Activated CD8-positive, alpha-beta T cell treated with anti-CD3 and anti-CD28 coated beads for 36 hours (primary cell): ENCODE data around the gene VWA2. TPM values are rescaled to one million over a fixed set of nuclear protein-coding genes. Genes with fewer than 3 reads are reported as not detected.

ENCODE experiments used
- ATAC-seq: fragments of 200-7000 bp; cut with Tn5 transposase; one replicate; pipeline ENCODE4 v1.10.0; 2021; ENCODE audit warnings: mild to moderate bottlenecking, moderate library complexity
- CTCF ChIA-PET: fragments of 350-600 bp; sonication (Branson Sonifier 250); formaldehyde crosslinking; loops from one replicate; lab custom pipeline; 2021; ENCODE audit warnings: antibody characterized with exemption; lab: Charles Lee
- POLR2A ChIA-PET: fragments of 350-600 bp; sonication (Branson Sonifier 250); formaldehyde crosslinking; loops from one replicate; lab custom pipeline; 2021; ENCODE audit warnings: antibody characterized with exemption; lab: Charles Lee
- DNase-seq: peaks from one replicate; pipeline ENCODE4 v3.0.0-alpha.2; 2020
- H3K27ac Mint-ChIP-seq: one replicate; pipeline ENCODE4 v1.8.0; 2021; ENCODE audit warnings: mild to moderate bottlenecking, mixed read lengths
- H3K27me3 Mint-ChIP-seq: one replicate; pipeline ENCODE4 v1.8.0; 2021; ENCODE audit warnings: mixed read lengths
- H3K36me3 Mint-ChIP-seq: one replicate; pipeline ENCODE4 v1.8.0; 2021; ENCODE audit warnings: low read depth, mixed read lengths
- H3K4me1 Mint-ChIP-seq: one replicate; pipeline ENCODE4 v1.8.0; 2021; ENCODE audit warnings: low read depth, mixed read lengths
- H3K4me3 Mint-ChIP-seq: one replicate; pipeline ENCODE4 v1.8.0; 2021; ENCODE audit warnings: mild to moderate bottlenecking, moderate library complexity, mixed read lengths
- H3K9me3 Mint-ChIP-seq: one replicate; pipeline ENCODE4 v1.8.0; 2021; ENCODE audit warnings: mixed read lengths
- CTCF ChIP-seq: fragments of 200-600 bp; IDR thresholded peaks from one replicate; pipeline ENCODE4 v1.8.0; 2022; ENCODE audit warnings: antibody characterized with exemption, mild to moderate bottlenecking
- intact Hi-C: fragments of 100-400 bp; cut with micrococcal nuclease; formaldehyde crosslinking; loops from one replicate; pipeline ENCODE4 v1.10.0; 2022
- total RNA-seq, 2 experiments: library from RNA; stranded (reverse); gene quantifications; one replicate each; pipeline ENCODE4 v1.2.3, GENCODE V29; 2021

The VWA2 gene
- not detected for total RNA-seq

GRCh38 chr10:114239117-114239993, at the start of gene VWA2:
VWA2 (plus strand) TSS chr10:114239254; CDS start chr10:114248714, 9,460 bp downstream.
- H3K4me3 Mint-ChIP-seq: peak within 1 kb of the TSS; percentile 58

GRCh38 chr10:114189700-114190099, 49.4 kb upstream of the VWA2 start:
- H3K4me3 Mint-ChIP-seq: no peak overlapping the region
- TF ChIP-seq CTCF: no peak
- no peaks in the 10 kb centered on the region for H3K9me3 Mint-ChIP-seq
- H3K27ac Mint-ChIP-seq: no peak overlapping the region
- ChIA-PET CTCF (interaction anchor here (1.3 kb wide), 1 partner anchor 15 kb away, joined by 4 read pairs; the partner anchor contains the start of gene CCDC186), POLR2A (no interaction called here)
- H3K4me1 Mint-ChIP-seq: no peaks in the 10 kb centered on the region
- H3K27me3 Mint-ChIP-seq: peaks cover 9% of the 10 kb centered on the region
- H3K36me3 Mint-ChIP-seq: no peaks in the 10 kb centered on the region
- ATAC-seq (no peak), DNase-seq (no peak)
- intact Hi-C loops: no loop called here

More at GRCh38 chr10:114239117-114239993, at the start of gene VWA2:
- POLR2A ChIA-PET: interaction anchor here (1.3 kb wide), 1 partner anchor 65 kb away, joined by 4 read pairs; the partner anchor contains the start of gene CCDC186
- DNase-seq (peak; percentile 68), ATAC-seq (peak; percentile 84)
- TF ChIP-seq CTCF: peak; percentile 57
- H3K4me1 Mint-ChIP-seq: peaks cover 11% of the 10 kb centered on the region
- intact Hi-C loops: no loop called here
- H3K36me3 Mint-ChIP-seq: no peaks in the 10 kb centered on the region
- CTCF ChIA-PET: interaction anchor here (1.0 kb wide), 1 partner anchor 65 kb away, joined by 3 read pairs; no protein-coding TSS in a partner anchor
- H3K27ac Mint-ChIP-seq: no peak within 1 kb of the TSS
- no peaks in the 10 kb centered on the region for H3K9me3 Mint-ChIP-seq
- H3K27me3 Mint-ChIP-seq: peaks cover 42% of the 10 kb centered on the region

DNA sequence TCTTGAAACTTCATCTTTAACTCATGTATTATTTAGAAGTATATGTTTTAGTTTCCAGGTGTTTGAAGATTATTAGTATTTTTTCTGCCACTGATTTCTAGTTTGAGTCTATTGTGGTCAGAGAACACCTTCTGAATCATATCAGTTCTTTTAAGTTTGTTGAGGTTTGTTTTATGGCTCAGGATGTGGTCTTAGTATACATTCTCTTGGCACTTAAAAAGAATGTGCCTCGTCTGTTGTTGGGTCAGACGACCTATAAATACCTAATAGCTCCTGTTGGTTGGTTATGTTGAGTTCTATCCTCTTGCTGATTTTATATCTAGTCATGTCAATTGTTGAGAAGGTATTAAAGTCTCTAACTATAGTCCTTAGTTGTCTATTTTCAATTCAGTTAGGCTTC, 44.0 kb upstream of the VWA2 start:
- ATAC-seq (peak; percentile 65), DNase-seq (no peak)
- Mint-ChIP-seq H3K9me3 (no peaks in the 10 kb centered on the region), H3K36me3 (no peaks in the 10 kb centered on the region), H3K4me1 (peaks cover 7% of the 10 kb centered on the region), H3K27ac (no peak overlapping the region), H3K27me3 (peaks cover 15% of the 10 kb centered on the region), H3K4me3 (no peak overlapping the region)
- intact Hi-C loops: no loop called here
- CTCF ChIA-PET: no interaction called here
- no peak for TF ChIP-seq CTCF
- POLR2A ChIA-PET: interaction anchor here (1.0 kb wide), 1 partner anchor 21 kb away, joined by 3 read pairs; the partner anchor contains the start of gene CCDC186

- H3K4me1 Mint-ChIP-seq: peaks cover 7% of the 10 kb centered on the region
Observed at GRCh38 chr10:114199239-114199638, 39.8 kb upstream of the VWA2 start.

More at GRCh38 chr10:114199239-114199638, 39.8 kb upstream of the VWA2 start:
- ChIA-PET CTCF (no interaction called here), POLR2A (no interaction called here)
- no peak for ATAC-seq
- no peak for TF ChIP-seq CTCF
- intact Hi-C loops: no loop called here
- Mint-ChIP-seq H3K27me3 (peaks cover 18% of the 10 kb centered on the region), H3K36me3 (no peaks in the 10 kb centered on the region), H3K4me3 (no peak overlapping the region), H3K9me3 (no peaks in the 10 kb centered on the region), H3K27ac (no peak overlapping the region)
- DNase-seq: no peak
